ENCODE results near the gene CTDSP2.

Gene CTDSP2

DNA sequence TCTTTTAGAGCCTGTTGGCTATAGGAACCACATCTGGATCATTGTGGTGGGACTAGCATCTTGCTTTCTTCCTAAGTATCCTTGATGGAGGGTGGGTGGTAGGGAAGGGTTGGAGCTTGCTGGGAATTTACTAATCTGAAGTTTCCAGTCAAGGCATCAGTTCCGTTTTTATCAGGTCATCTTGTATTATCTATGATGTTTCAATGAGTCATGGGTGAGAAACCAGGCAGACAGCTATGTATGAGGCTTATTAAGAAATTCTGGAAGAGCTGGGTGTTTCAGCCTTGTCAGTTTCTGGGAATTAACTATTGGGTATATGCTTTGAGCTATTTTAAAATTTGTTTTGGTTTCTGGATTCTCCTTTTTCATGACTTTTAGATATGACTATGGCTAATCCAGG lies 52.6 kb downstream of the CTDSP2 start:
- no peak for DNase-seq
- peaks cover 67% of the 10 kb centered on the region for H3K36me3 Mint-ChIP-seq (ENCODE audit: low read depth)
- TF ChIP-seq, protein P1, sequence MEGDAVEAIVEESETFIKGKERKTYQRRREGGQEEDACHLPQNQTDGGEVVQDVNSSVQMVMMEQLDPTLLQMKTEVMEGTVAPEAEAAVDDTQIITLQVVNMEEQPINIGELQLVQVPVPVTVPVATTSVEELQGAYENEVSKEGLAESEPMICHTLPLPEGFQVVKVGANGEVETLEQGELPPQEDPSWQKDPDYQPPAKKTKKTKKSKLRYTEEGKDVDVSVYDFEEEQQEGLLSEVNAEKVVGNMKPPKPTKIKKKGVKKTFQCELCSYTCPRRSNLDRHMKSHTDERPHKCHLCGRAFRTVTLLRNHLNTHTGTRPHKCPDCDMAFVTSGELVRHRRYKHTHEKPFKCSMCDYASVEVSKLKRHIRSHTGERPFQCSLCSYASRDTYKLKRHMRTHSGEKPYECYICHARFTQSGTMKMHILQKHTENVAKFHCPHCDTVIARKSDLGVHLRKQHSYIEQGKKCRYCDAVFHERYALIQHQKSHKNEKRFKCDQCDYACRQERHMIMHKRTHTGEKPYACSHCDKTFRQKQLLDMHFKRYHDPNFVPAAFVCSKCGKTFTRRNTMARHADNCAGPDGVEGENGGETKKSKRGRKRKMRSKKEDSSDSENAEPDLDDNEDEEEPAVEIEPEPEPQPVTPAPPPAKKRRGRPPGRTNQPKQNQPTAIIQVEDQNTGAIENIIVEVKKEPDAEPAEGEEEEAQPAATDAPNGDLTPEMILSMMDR (IDR thresholded peaks at IDR 0.05): no peak
- no peak overlapping the region for H3K27ac Mint-ChIP-seq
- H3K9me3 Mint-ChIP-seq: no peaks in the 10 kb centered on the region
- no peaks in the 10 kb centered on the region for H3K27me3 Mint-ChIP-seq (ENCODE audit: low read depth, poor library complexity)
- H3K4me1 Mint-ChIP-seq: no peaks in the 10 kb centered on the region
- H3K4me3 Mint-ChIP-seq: no peak overlapping the region

DNA sequence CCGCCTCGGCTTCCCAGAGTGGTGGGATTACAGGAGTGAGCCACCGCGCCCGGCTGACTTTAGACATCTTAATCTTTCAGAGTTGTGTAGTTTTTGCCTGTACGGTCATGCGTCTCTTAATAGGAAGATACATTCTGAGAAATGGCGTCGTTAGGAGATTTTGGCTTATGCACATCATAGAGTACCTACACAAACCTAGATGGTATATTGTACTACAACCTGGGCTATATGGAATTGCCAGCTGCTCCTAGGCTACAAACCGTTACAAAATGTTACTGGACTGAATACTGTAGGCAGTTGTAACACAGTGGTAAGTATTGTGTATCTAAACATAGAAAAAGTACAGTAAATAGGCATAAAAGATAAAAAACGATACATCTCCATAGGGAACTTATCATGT lies 62.7 kb downstream of the CTDSP2 start:
- H3K4me1 Mint-ChIP-seq: peaks cover 13% of the 10 kb centered on the region
- TF ChIP-seq, protein P1 (IDR thresholded peaks at IDR 0.05): no peak
- H3K27me3 Mint-ChIP-seq (ENCODE audit: low read depth, poor library complexity): peaks cover 8% of the 10 kb centered on the region
- peak overlapping the region; percentile 81 for H3K4me3 Mint-ChIP-seq
- DNase-seq: no peak
- H3K9me3 Mint-ChIP-seq: no peaks in the 10 kb centered on the region
- peaks cover 32% of the 10 kb centered on the region for H3K36me3 Mint-ChIP-seq (ENCODE audit: low read depth)
- no peak overlapping the region for H3K27ac Mint-ChIP-seq

DNA sequence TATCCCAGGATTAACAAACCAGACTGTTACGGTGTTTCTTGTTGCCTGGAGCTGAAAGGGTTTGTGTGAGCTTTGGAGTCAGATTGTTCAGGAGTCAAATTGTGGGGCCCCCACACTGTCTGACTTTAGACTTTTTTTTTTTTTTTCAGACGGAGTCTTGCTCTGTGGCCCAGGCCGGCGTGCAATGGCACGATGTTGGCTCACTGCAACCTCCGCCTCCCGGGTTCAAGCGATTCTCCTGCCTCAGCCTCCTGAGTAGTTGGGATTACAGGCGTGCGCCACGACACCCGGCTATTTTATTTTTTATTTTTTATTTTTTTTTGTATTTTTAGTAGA lies 63.1 kb downstream of the CTDSP2 start:
- peaks cover 11% of the 10 kb centered on the region for H3K27me3 Mint-ChIP-seq (ENCODE audit: low read depth, poor library complexity)
- no peaks in the 10 kb centered on the region for H3K9me3 Mint-ChIP-seq
- DNase-seq: no peak
- H3K36me3 Mint-ChIP-seq (ENCODE audit: low read depth): peaks cover 31% of the 10 kb centered on the region
- no peak overlapping the region for H3K27ac Mint-ChIP-seq
- H3K4me1 Mint-ChIP-seq: peaks cover 13% of the 10 kb centered on the region
- TF ChIP-seq, protein P1 (IDR thresholded peaks at IDR 0.05): no peak
- peak overlapping the region; percentile 99 for H3K4me3 Mint-ChIP-seq

DNA sequence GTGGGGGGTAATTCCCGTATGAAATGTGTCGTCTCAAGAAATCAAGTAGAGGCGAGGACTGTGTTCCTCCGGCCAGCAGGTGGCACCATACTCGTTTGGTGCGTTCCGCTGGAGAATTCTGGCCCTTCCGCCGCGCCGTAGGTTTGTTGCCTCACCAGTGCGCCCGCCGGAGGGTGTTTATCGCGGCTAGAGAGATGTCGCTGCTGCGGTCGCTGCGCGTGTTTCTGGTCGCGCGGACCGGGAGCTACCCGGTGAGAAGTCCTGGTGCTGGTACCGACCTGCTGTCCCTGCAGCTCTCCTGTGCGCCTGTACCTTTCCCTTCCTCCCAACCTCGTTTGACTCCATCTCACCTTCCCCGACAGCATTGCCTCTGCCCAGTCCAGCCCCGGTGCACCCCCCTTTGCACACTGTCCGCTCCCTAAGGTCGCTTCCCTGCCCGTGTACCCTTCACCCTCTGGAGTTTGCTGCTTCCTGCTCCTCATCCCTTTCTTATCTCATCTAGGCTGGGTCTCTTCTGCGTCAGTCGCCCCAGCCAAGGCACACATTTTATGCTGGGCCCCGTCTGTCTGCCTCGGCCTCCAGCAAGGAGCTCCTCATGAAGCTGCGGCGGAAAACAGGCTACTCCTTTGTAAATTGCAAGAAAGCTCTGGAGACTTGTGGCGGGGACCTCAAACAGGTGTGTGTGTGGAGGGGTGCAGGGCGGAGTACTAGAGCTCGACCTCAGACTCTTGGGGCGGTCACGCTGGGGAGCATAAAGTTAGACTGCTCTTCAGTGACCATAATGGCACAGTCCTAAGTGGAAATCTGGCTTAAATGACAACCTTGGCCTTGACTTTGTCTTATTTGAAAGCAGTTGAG lies 63.7 kb downstream of the CTDSP2 start, which contains the start of gene TSFM:
Gene TSFM, plus strand, starts transcription at position 180 of the 858 bp plus-strand sequence. Its CDS starts 15 bp downstream, at position 195.
- Mint-ChIP-seq H3K27me3 (ENCODE audit: low read depth, poor library complexity) (peaks cover 12% of the 10 kb centered on the region), H3K9me3 (no peaks in the 10 kb centered on the region), H3K36me3 (ENCODE audit: low read depth) (peaks cover 28% of the 10 kb centered on the region), H3K4me1 (peaks cover 13% of the 10 kb centered on the region), H3K27ac (peak within 1 kb of the TSS; percentile 5), H3K4me3 (peak within 1 kb of the TSS; percentile 99)
- TF ChIP-seq, protein P1 (IDR thresholded peaks at IDR 0.05): peak; percentile 85
- peak; percentile 98 for DNase-seq

DNA sequence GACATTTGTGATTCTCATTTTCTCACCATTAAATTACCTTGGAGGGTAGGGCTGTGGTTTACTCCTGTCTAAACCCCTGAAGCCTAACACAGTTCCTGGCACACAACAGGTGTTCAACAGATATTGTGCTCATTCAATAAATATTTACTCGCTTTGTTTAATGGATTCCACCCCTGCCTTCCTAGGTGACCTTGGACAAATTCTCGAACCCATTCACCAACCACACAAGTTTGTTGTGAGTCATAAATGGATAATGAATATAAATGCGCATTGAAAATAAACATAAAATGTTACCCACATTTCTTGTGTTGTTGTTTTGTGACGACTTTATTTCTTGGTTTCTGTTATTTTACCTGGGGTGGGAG lies 64.3 kb downstream of the CTDSP2 start:
- no peaks in the 10 kb centered on the region for H3K9me3 Mint-ChIP-seq
- peak overlapping the region; percentile 99 for H3K4me3 Mint-ChIP-seq
- H3K36me3 Mint-ChIP-seq (ENCODE audit: low read depth): peaks cover 24% of the 10 kb centered on the region
- H3K27ac Mint-ChIP-seq: no peak overlapping the region
- no peak for DNase-seq
- peaks cover 13% of the 10 kb centered on the region for H3K4me1 Mint-ChIP-seq
- peaks cover 12% of the 10 kb centered on the region for H3K27me3 Mint-ChIP-seq (ENCODE audit: low read depth, poor library complexity)
- TF ChIP-seq, protein P1 (IDR thresholded peaks at IDR 0.05): no peak

DNA sequence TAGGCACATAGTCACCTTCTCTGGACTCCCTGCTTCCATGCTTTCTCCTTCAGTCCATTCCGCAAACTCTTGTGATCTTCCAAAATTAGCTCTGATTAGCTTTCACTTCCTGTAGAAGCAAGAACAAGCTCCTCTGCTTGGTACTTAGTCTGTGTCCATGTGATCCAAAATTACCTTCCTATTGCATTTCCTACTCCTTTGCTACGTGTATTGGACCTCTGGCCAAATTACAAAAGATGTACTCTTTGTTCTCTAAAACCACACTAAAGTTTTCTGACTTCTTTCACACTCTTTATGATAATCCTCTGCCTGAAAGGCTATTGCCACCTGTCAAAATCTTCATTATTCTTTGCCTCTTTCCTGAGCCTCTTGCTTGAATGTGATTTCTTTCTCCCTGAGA lies 64.7 kb downstream of the CTDSP2 start:
- no peak for DNase-seq
- no peaks in the 10 kb centered on the region for H3K9me3 Mint-ChIP-seq
- H3K36me3 Mint-ChIP-seq (ENCODE audit: low read depth): peaks cover 24% of the 10 kb centered on the region
- H3K4me1 Mint-ChIP-seq: peaks cover 13% of the 10 kb centered on the region
- H3K27me3 Mint-ChIP-seq (ENCODE audit: low read depth, poor library complexity): peaks cover 12% of the 10 kb centered on the region
- no peak overlapping the region for H3K27ac Mint-ChIP-seq
- TF ChIP-seq, protein P1 (IDR thresholded peaks at IDR 0.05): no peak
- H3K4me3 Mint-ChIP-seq: no peak overlapping the region
